ENCODE data around the gene RGL1.

- TF ChIP-seq, protein P1, sequence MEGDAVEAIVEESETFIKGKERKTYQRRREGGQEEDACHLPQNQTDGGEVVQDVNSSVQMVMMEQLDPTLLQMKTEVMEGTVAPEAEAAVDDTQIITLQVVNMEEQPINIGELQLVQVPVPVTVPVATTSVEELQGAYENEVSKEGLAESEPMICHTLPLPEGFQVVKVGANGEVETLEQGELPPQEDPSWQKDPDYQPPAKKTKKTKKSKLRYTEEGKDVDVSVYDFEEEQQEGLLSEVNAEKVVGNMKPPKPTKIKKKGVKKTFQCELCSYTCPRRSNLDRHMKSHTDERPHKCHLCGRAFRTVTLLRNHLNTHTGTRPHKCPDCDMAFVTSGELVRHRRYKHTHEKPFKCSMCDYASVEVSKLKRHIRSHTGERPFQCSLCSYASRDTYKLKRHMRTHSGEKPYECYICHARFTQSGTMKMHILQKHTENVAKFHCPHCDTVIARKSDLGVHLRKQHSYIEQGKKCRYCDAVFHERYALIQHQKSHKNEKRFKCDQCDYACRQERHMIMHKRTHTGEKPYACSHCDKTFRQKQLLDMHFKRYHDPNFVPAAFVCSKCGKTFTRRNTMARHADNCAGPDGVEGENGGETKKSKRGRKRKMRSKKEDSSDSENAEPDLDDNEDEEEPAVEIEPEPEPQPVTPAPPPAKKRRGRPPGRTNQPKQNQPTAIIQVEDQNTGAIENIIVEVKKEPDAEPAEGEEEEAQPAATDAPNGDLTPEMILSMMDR (IDR thresholded peaks at IDR 0.05) = no peak
- TF ChIP-seq POLR2A (IDR thresholded peaks at IDR 0.05; ENCODE audit: low read depth) = no peak
These were observed 45.9 kb downstream of the RGL1 start for GRCh38 chr1:183850852-183851251.

All from esophagus muscularis mucosa (tissue), 3 donors.